Measurements from ENCODE around the gene TTI1.
A peak's percentile ranks its signal among the peaks of the same experiment; 100 is the strongest.

Gene TTI1

GRCh38 chr20:38054647-38055046 is 21.4 kb upstream of the TTI1 start:
- no peak for DNase-seq (ENCODE audit: low spot score)

- DNase-seq (ENCODE audit: low spot score): no peak
These were observed 19.6 kb upstream of the TTI1 start for GRCh38 chr20:38052870-38053269.

- DNase-seq (ENCODE audit: low spot score): no peak
These were observed 17.4 kb upstream of the TTI1 start for GRCh38 chr20:38050686-38051085.

- DNase-seq (ENCODE audit: low spot score): no peak
These were observed 16.5 kb upstream of the TTI1 start for GRCh38 chr20:38049800-38050199.

- DNase-seq (ENCODE audit: low spot score): no peak
These were observed 13.3 kb upstream of the TTI1 start for GRCh38 chr20:38046572-38046971.

- DNase-seq (ENCODE audit: low spot score): no peak
These were observed 11.4 kb upstream of the TTI1 start for GRCh38 chr20:38044685-38045084.

- peak; percentile 56 for DNase-seq (ENCODE audit: low spot score)
These were observed 10.4 kb upstream of the TTI1 start for GRCh38 chr20:38043512-38044300.

GRCh38 chr20:38040276-38040675 is 7.0 kb upstream of the TTI1 start:
- no peak for DNase-seq (ENCODE audit: low spot score)

GRCh38 chr20:38036366-38036765 is 3.1 kb upstream of the TTI1 start:
- no peak for DNase-seq (ENCODE audit: low spot score)

GRCh38 chr20:38034961-38035360 is 1.7 kb upstream of the TTI1 start:
- DNase-seq (ENCODE audit: low spot score): no peak

GRCh38 chr20:38034108-38034649 is 923 bp upstream of the TTI1 start:
- no peak for DNase-seq (ENCODE audit: low spot score)

- no peak for DNase-seq (ENCODE audit: low spot score)
These were observed 499 bp downstream of the TTI1 start for GRCh38 chr20:38032585-38033329.

- DNase-seq (ENCODE audit: low spot score): no peak
These were observed 1.3 kb downstream of the TTI1 start for GRCh38 chr20:38031957-38032356.

GRCh38 chr20:38029453-38029852 is 3.8 kb downstream of the TTI1 start:
- no peak for DNase-seq (ENCODE audit: low spot score)

GRCh38 chr20:38024496-38024895 is 8.8 kb downstream of the TTI1 start:
- DNase-seq (ENCODE audit: low spot score): no peak

GRCh38 chr20:38023181-38024001 is 9.9 kb downstream of the TTI1 start:
- no peak for DNase-seq (ENCODE audit: low spot score)

GRCh38 chr20:38021087-38021772 is 12.0 kb downstream of the TTI1 start:
- no peak for DNase-seq (ENCODE audit: low spot score)

- DNase-seq (ENCODE audit: low spot score): no peak
These were observed 14.9 kb downstream of the TTI1 start for GRCh38 chr20:38018385-38018784.

- DNase-seq (ENCODE audit: low spot score): no peak
These were observed 15.3 kb downstream of the TTI1 start for GRCh38 chr20:38017959-38018358.

GRCh38 chr20:38013887-38014286 is 19.4 kb downstream of the TTI1 start:
- no peak for DNase-seq (ENCODE audit: low spot score)

GRCh38 chr20:38012332-38012731 is 20.9 kb downstream of the TTI1 start:
- DNase-seq (ENCODE audit: low spot score): no peak

GRCh38 chr20:38011696-38012095 is 21.6 kb downstream of the TTI1 start:
- DNase-seq (ENCODE audit: low spot score): no peak

Measured in Ammon's horn (tissue), 1 donor.